CD4-positive, alpha-beta T cell treated with Interleukin-15 for 1 hour (primary cell): ENCODE results near the gene ZNF507.

ENCODE experiments used
- DNase-seq: peaks from one replicate; pipeline ENCODE4 v3.0.0-alpha.2; 2020

ZNF507 gene

DNA sequence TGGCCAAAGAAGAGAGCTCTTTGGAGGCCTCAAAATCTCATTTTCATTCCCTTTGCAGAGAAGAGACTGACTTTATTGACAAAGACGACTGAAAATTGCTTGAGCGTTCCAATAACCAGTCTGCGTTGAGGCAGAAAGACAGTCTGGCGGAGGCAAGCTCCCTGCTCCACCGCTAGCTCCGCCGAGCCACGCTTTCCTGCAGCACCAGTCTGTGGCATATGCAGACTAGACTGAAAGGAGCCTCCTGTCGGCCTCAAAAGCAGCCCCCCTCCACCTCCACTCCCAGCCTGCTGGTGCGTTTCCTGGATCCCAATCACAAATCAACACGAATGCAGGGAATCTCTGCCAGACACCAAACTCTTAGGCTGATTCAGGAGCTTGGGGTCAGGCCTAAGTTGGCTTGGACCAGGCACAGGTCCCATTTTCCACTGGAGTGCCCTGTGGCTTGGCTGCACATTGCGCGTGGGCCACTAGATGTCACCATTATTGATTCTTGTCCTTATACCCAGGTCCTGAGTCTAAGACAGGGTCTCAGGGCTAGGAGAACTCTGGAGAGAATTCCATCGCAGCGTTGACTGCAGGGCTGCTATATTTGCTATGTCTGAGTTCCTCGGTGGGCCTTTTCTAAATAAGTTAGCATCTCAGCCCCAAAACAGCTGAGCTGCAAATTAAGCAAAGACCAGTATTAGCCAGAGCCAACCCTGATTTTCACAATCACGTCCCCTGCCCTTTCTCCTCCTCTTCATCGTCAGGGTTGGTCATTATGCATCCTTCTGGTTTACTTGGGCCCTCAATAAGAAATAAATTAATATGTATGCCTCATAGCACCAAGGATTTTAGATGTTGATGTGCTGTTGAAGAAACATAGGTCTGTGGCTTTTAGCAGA is 5.2 kb upstream of the ZNF507 start:
- peak; percentile 35 for DNase-seq

DNA sequence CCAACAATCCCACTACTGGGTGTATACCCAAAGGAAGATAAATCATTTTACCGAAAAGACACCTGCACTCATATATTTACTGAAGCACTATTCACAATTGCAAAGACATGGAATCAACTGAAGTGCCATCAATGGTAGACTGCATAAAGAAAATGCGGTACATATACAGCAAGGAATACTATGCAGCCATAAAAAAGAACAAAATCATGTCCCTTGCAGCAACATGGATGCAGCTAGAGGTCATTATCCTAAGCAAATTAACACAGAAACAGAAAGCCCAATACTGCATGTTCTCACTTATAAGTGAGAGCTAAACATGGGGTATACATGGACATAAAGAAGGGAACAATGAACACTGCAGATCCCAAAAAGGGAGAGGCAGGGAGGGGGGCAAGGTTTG is 2.7 kb upstream of the ZNF507 start:
- DNase-seq, result no peak

DNA sequence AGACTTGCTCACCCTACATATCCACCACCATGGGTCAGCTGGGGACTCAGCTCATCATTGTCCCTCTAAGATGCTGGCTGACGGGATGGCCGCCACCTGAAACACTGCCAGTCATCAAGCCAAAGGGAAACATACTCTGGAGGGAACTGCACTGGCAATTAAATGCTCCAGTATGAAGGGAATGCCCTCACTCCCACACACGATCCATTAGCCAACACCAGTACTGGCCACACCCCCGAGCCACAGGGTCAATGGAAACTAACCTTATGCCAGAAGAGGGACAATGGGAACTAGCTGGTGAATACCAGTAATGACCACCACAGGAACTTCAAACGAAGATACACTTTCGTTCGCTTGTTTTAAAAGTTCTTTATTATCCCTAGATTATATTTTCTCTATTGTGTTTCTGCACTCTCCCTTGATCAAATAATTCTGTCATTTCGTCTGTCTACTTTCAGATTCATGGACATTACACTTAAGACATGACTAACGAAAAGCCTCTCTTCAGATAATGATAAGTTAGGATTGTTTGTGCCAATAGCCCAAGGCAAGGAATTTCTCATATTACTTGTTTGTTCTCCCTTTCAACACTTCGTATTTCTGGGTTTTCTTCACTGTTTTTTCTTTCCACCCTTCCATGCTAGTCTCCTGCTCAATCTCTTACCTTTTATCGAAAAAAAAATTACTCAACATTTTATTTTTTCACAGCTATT is 1.7 kb upstream of the ZNF507 start:
- no peak for DNase-seq

DNA sequence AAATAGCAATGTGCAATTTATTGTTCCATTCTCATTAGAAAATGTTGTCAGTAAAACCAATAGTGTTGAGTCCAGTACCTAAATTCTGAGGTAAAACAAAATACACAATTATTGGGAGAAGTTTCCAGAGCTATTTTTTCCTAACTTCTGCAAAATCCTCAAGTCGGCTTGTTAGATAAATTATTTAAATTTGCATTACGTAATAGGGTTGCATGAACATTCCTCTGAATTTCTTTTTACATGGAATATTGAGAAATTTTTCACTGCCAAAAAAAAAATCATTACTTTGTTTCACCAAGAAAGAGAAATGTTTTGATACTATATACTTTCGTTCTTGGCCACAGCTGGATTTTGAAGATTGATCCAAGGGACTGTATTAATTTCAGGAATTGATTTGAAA is 1.5 kb downstream of the ZNF507 start:
- no peak for DNase-seq

DNA sequence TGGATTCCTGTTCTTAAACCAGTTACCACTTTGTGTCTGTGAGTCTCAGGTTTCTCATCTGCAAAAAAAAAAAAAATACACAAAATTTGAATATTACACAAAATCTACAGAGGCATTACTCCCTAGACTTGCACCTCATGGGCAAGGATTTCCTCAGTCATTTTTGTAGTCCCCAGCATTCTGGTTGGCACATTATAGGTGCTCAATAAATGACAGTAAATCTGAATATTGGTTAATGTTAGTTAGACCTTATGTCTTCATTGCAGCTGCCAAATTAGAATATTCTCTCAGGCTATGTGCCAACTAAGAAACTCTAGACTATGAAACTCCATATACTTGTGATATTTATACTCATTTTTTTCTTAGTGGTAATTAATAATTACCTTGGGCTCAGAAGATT is 2.2 kb downstream of the ZNF507 start:
- no peak for DNase-seq

DNA sequence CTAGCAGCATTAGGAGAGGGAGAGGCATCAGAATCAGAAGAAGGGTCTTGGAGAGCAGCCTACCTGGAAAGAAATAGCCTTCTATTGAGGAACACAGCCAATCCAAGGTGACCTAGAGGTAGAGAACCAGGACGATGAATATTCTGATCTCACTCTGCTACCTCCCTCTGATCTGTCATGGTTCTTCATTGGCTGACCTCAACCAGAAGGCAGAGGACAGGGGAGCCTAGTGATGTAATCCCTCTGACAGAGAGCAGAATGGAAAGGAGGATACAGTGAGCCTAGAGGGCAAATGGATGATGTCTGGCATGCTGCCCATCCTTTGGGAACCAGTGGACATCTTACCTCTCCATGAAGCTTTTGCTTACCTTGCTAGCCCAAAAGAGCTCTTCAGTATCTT is 3.6 kb downstream of the ZNF507 start:
- DNase-seq, result no peak

DNA sequence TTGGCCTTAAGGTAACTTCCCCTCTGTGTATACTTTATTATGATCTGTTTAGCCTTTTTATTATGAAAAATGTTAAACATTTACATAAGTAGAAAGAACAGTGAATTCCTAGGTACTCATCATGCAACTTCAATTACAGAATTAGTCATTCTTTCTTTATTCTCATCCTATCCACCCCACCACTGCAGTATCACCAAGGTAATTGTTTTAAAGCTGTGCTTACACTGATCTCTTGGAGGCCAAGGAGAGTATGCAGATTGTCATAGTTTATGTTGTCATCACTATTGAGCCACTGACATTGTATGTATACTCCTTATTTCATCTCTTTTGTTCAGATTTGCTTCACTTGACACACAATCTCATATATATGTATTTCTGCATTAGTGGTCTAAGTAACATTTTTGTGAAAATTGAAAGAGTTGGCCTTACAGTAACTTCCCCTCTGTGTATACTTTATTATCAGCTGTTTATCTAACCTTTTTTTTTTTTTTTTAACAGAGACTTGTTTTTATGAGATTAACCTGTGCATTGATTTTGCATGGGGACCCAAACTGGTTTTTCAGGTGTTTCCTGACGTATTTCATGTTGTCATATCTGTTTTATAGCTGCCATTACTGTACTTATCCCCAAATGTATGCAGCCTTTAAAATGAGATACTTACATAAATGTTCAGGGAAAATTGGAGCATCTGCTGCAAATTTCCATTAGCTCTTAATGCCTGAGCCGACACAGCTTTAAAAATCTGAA is 4.5 kb downstream of the ZNF507 start:
- DNase-seq, result no peak

DNA sequence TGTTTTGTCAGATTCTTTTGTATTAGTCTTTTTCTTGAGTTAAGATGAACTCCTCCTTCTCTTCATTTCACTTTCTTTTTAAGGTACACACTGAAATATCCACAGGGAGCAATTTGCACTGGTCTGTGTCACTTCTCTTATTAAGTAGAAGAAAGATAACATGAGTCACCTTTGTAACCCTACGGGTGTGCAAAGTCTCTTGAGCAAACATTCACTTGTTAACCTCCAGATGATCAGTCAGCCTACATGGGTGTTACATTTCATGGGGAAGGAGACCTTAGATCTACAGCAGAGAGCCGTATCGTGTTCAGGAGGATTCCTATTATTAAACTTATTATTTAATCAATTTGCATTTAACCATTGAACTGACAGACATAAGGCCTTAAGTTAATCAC is 5.1 kb downstream of the ZNF507 start:
- no peak for DNase-seq

DNA sequence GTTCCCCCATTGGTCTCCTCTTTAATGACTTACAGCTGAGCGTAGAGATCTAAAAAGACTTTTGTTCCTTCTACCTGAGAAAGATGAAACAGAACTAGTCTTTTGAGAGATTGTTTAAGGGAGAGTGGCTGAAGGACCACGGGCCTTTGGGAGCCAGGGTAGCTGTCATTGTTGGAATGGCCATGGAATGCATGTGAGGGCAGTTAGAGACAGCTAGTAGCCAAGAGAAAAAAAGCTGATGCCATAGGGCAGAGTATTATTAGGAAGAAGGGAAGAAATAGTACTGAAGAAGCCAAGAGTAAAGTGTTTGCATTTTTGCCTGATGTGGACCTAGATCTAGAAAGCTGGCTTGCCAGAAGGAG is 5.6 kb downstream of the ZNF507 start:
- DNase-seq, result no peak

DNA sequence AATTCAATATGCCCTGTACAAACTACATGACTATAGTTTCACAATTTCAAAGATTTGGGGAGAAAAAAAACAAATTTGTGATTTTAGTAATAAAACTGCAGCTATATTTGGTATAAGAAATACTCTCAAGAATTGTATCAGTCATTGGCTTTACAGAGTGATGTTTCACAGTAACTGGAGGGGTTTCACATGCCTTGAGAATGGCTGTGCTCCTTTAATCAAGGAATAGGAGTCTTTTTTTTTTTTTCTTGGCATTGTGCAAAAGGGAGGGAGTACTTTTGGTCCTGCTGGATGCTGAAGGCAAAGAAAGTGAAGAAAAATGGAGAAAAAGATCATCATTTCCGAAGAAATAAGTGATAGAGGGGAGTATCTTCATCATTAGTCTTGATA is 6.8 kb downstream of the ZNF507 start:
- no peak for DNase-seq

DNA sequence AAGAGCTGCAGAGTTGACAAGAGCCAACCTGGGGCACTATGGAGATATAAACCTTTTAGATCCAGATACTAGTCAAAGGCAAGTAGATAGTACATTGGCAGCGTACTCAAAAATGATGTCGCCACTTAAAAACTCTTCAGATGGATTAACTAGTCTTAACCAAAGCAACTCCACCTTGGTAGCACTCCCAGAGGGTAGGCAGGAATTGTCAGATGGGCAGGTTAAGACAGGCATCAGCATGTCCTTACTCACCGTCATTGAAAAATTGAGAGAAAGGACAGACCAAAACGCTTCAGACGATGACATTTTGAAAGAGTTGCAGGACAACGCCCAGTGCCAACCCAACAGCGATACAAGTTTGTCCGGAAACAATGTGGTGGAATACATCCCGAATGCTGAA is 8.9 kb downstream of the ZNF507 start:
- DNase-seq, result no peak

DNA sequence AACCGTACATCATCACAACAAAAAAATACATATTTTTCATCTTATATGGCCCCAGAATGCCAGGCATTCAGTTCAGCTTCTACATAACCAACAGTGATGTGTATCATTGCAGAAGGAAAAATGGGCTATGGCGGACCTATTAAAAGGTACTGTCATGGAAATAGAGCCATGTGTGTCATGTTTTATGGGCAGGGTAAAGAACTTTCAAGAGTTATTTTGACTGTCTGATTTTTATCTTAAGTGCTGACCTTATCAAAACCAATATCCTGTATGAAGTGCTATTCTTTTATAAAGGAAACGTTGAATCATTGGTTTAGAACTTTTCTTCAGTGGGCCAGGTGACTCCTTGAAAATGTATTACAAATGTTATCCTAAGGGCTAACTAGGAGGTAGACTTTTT is 9.9 kb downstream of the ZNF507 start:
- no peak for DNase-seq

DNA sequence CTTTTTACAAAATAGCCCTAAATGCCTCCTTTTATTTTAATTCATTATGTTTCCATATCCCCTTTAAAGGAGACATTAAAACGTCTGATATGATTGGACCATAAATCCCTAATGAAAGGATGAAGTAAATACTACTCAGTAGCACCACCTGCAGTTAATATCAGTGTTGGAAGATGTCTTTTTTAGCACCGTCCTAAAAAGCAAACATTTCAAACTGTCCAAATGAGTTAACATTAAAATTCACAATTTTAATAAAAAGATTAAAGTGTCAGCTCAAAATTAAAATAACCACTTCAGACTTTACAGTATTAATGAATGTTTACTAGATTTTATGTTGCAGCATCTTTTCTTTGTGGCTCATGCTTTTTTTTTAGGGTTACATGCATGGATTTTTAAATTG is 12.3 kb downstream of the ZNF507 start:
- DNase-seq, result no peak

DNA sequence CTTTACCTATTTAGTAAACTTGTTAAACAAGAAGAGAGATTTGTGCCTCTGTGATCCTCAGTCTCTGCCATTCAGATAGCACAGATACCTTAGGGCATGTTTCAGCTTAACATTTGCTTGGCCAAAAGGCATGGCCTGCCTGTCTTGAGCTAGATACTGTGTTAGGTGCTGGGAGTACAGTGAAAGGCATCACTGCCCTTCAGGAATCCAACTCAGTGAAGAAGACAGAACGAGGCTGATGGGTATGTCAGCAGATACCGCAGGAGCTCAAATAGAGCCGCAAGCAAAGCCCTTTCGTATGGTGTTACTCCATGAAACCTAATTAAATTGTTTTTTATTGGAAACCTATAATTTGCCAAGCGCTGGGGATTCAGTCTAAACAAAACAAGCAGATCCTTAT is 12.9 kb downstream of the ZNF507 start:
- DNase-seq, result no peak

DNA sequence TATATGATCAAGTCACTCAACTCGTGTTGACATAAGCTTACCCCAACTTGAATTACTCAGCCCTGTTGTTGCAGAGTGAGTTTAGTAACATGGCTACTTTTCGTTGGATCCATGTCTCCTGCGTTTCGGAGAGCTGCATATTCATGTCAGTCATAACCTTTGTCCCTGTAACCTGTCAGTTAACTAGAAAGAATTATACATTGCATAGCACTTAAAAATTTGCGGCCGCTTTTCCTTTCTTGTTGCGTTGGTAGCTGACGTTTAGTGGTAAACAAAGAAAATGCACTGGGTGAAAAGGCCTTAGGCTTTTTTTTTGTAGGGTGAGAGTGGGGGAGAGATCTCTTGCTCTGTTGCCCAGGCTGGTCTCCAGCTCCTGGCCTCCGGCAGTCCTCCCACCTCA is 14.2 kb downstream of the ZNF507 start:
- no peak for DNase-seq

DNA sequence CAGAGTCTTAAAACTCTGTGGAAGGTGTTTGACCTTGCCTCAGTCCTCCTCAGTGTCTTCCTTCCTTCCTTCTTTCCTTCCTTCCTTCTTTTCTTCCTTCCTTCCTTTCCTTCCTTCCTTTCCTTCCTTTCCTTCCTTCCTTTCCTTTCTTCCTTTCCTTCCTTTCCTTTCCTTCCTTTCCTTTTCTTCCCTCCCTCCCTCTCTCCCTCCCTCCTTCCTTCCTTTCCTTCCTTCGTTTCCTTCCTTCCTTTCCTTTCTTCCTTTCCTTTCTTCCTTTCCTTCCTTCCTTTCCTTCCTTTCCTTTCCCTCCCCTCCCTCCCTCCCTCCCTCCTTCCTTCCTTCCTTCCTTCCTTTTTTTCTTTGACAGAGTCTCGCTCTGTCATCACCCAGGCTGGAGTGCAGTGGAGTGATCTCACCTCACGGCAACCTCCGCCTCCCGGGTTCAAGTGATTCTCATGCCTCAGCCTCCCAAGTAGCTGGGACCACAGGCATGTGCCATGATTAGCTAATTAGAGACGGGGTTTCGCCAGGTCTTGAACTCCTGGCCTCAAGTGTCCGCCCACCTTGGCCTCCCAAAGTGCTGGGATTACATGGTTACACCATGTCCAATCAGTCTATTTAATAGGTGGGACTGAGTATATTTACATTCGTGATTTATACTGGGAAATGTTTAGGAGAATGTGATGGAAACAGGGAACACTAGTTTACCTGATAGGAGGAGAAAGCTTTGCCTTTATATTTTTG is 16.3 kb downstream of the ZNF507 start:
- no peak for DNase-seq

DNA sequence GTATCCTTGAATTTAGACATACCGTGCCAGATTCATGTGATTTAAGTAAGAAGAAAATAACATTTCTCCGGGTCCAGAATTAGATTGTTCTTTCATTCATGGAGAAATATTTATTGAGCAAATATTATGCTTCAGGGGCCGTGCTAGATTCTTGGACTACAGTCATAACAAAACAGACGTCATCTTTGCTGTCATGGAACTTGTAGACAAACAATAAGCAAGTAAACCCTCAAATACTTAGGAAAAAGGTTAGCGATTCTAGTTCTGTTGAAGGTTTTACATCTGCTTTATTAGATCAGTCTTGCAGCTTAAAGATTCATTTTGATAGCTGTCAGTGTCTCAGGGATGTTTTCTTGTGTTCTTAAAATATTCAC is 16.9 kb downstream of the ZNF507 start:
- no peak for DNase-seq

DNA sequence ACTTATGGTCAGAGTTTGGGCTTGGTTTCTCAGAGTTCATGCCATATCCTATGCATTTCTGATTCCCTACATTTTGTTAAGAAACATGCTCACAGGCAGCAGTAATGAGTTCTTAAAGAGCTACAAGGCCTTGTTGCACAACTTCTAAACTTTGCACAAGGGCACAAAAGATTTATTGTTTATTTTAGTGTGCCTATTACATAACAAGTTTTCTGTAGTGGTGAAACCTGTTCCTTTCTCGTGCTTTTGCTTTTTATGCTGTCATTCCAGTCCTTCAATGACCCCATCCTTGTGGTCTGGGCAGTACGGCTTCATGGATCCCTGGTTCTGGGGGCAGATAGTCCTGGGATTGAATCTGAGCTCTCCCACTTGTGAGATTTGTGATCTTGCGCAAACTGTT is 17.8 kb downstream of the ZNF507 start:
- no peak for DNase-seq

DNA sequence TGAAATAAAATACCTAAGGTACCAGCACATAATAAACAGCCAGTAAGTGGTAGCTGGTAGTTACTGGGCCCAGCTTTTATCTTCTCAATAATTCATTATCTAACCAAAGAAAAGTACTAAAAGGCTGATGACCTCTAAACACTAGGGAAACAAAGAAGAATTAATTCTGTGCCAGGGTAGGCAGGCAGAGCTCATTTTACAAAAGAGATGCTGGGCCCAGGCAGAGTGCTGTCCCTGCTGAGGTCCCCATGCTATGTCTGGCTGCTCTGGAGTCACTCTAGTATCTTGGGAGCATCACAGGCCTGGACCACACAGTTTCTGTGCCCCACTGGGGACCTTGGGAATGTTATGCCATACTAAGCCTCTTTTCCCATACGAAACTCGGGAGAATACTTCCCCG is 18.2 kb downstream of the ZNF507 start:
- no peak for DNase-seq

DNA sequence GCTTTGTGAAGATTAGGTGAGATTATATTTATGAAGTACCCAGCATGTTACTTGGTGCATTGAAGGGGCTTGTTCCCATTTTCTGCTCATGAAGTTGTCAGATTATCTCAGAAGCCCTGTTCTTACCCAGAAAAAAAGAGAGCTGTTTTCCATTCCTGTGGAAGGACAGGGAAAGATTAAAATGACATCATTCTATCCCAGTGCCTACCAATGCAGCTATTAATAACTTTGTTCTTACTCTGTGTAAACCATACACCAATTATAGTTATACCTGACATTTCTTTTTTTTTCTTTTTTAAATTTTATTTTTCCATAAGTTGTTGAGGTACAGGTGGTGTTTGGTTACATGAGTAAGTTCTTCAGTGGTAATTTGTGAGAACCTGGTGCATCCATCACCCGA is 18.6 kb downstream of the ZNF507 start:
- no peak for DNase-seq

DNA sequence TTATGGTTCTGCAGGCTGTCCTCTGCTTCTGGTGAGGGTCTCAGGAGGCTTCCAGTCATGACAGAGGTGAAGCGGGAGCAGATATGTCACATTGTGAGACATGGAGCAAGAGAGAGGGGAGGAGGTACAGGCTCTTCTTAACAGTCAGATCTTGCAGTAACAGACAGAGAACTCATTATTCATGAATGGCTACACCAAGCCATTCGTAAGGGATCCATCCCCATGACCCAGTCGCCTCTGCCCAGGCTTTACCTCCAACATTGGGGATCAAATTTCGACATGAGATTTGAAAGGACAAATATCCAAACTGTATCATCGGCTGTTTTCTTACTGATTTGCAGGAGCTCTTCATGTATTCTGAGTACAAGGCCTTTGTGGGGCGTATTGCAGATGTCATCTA is 21.7 kb downstream of the ZNF507 start:
- no peak for DNase-seq

DNA sequence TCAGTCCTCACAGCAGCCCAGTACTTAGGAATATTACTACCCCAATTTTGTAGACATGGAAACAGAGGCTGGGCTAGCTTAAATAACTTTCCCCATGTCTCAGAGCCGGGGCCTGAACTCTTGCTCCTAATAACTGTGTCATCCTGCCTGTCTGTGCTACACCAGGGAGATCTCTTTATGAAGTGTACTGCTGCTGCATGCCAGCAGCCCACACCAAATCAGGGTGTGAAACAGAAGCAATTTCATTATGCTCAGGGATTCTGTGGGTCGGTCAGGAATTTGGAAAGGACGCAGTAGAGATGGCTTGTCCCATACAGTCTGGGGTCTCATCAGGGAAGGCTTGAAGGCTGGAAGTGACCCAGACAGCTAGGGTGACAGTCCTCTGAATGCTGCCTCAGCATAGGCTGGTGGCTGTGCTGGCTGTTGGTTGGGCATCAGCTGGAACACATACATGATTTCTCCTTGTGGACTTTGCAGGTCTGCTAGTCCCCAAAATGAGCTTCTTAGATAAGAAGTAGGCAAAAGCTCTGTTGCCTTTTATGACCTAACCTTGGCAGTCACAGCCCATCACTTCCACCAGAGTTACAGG is 22.6 kb downstream of the ZNF507 start:
- no peak for DNase-seq

DNA sequence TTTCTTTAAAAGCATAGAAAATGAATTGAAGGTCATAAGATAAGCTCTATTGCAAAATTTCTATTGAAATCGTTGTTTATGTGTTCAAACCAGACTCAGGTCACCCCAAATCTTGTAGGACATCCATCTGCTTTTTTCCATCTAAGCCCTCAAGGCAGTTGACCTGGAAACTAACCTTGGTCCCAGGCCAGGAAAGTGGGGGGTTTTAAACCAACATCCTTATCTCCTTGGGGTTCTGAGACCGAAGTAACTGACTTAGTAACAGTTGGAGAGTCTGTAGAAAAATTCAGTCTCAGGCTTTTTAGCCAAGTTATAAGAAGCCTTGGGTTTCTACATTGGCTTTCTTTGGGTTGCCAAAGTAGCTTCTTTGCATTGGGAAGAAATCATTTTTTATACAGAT is 23.4 kb downstream of the ZNF507 start:
- DNase-seq, result no peak
